WTC11 (cell line): ENCODE measurements around the gene GJC1. TPM values are rescaled to one million over a fixed set of nuclear protein-coding genes. Genes with fewer than 3 reads are reported as not detected.

Experiments used
- ATAC-seq: fragments of 200-7000 bp; cut with Tn5 transposase; 2 replicates; pipeline ENCODE4 v1.10.0; 2021; ENCODE audit warnings: mild to moderate bottlenecking, moderate library complexity
- CTCF ChIA-PET: fragments of 300-600 bp; sonication (Branson Sonifier 250); formaldehyde crosslinking; loops from one replicate; lab custom pipeline; 2021; ENCODE audit warnings: antibody characterized with exemption; lab: Charles Lee
- POLR2A ChIA-PET: fragments of 350-600 bp; sonication (Branson Sonifier 250); formaldehyde crosslinking; loops from one replicate; lab custom pipeline; 2021; ENCODE audit warnings: antibody characterized with exemption; lab: Charles Lee
- DNase-seq: peaks from one replicate; pipeline ENCODE4 v3.0.0; 2021; ENCODE audit warnings: low spot score
- H3K27ac Mint-ChIP-seq: 2 replicates; pipeline ENCODE4 v1.8.0; 2021; ENCODE audit warnings: mixed read lengths
- H3K27me3 Mint-ChIP-seq: 2 replicates; pipeline ENCODE4 v1.8.0; 2021; ENCODE audit warnings: low read depth, mild to moderate bottlenecking, moderate library complexity, mixed read lengths
- H3K36me3 Mint-ChIP-seq: 2 replicates; pipeline ENCODE4 v1.8.0; 2021; ENCODE audit warnings: mixed read lengths
- H3K4me1 Mint-ChIP-seq: 2 replicates; pipeline ENCODE4 v1.8.0; 2022; ENCODE audit warnings: mixed read lengths
- H3K4me3 Mint-ChIP-seq: 2 replicates; pipeline ENCODE4 v1.8.0; 2021; ENCODE audit warnings: mild to moderate bottlenecking, moderate library complexity, mixed read lengths
- H3K9me3 Mint-ChIP-seq: 2 replicates; pipeline ENCODE4 v1.8.0; 2021; ENCODE audit warnings: mixed read lengths
- AFF4 ChIP-seq: sonication (generic); formaldehyde crosslinking; IDR thresholded peaks from 2 replicates; pipeline ENCODE4 v1.8.1; 2023; ENCODE audit warnings: mild to moderate bottlenecking, missing genetic modification reagents, borderline replicate concordance
- CREM ChIP-seq: sonication (generic); formaldehyde crosslinking; IDR thresholded peaks from 2 replicates; pipeline ENCODE4 v1.8.1; 2022; ENCODE audit warnings: mild to moderate bottlenecking, missing genetic modification reagents, moderate library complexity
- CTCF ChIP-seq: fragments of 200-600 bp; IDR thresholded peaks from 2 replicates; pipeline ENCODE4 v1.8.0; 2022; ENCODE audit warnings: antibody characterized with exemption
- ESRRA ChIP-seq: sonication (generic); formaldehyde crosslinking; IDR thresholded peaks from 2 replicates; pipeline ENCODE4 v1.8.1; 2022; ENCODE audit warnings: mild to moderate bottlenecking, missing genetic modification reagents, borderline replicate concordance
- ETV6 ChIP-seq: sonication (generic); formaldehyde crosslinking; IDR thresholded peaks from 2 replicates; pipeline ENCODE4 v1.8.1; 2022; ENCODE audit warnings: mild to moderate bottlenecking, missing genetic modification reagents
- IRF1 ChIP-seq: sonication (generic); formaldehyde crosslinking; IDR thresholded peaks from 2 replicates; pipeline ENCODE4 v1.8.0; 2023; ENCODE audit warnings: missing genetic modification reagents
- MAX ChIP-seq: sonication (generic); formaldehyde crosslinking; IDR thresholded peaks from 2 replicates; pipeline ENCODE4 v1.8.0; 2022; ENCODE audit warnings: mild to moderate bottlenecking, missing genetic modification reagents
- RORB ChIP-seq: fragments of 250-450 bp; sonication (Bioruptor Pico); IDR thresholded peaks from 2 replicates; pipeline ENCODE4 v1.9.0; 2021; ENCODE audit warnings: mild to moderate bottlenecking
- STAT6 ChIP-seq: sonication (generic); formaldehyde crosslinking; conservative IDR thresholded peaks from 2 replicates; pipeline ENCODE4 v1.8.1; 2023; ENCODE audit warnings: mild to moderate bottlenecking, low read depth, missing genetic modification reagents, moderate library complexity
- TEAD1 ChIP-seq: sonication (generic); formaldehyde crosslinking; IDR thresholded peaks from 2 replicates; pipeline ENCODE4 v1.8.0; 2022; ENCODE audit warnings: mild to moderate bottlenecking, missing genetic modification reagents
- USF1 ChIP-seq: sonication (generic); formaldehyde crosslinking; IDR thresholded peaks from 2 replicates; pipeline ENCODE4 v1.8.0; 2022; ENCODE audit warnings: mild to moderate bottlenecking, missing genetic modification reagents
- USF2 ChIP-seq: sonication (generic); formaldehyde crosslinking; IDR thresholded peaks from 2 replicates; pipeline ENCODE4 v1.8.1; 2023; ENCODE audit warnings: mild to moderate bottlenecking, missing genetic modification reagents, moderate library complexity
- ZNF232 ChIP-seq: sonication (generic); formaldehyde crosslinking; IDR thresholded peaks from 2 replicates; pipeline ENCODE4 v1.8.0; 2022; ENCODE audit warnings: mild to moderate bottlenecking, missing genetic modification reagents
- ZNF423 ChIP-seq: fragments of 250-450 bp; sonication (Bioruptor Pico); IDR thresholded peaks from 2 replicates; pipeline ENCODE4 v2.1.2; 2022; ENCODE audit warnings: mild to moderate bottlenecking, moderate library complexity
- ZSCAN18 ChIP-seq: fragments of 250-450 bp; sonication (Bioruptor Pico); IDR thresholded peaks from 2 replicates; pipeline ENCODE4 v2.1.2; 2022; ENCODE audit warnings: mild to moderate bottlenecking, moderate library complexity
- total RNA-seq: library from RNA; stranded (reverse); gene quantifications from 3 replicates; pipeline ENCODE4 v1.2.3, GENCODE V29; 2021

GJC1 gene
- total RNA-seq, 1 experiment from 2014 or later, result 104 TPM

GRCh38 chr17:44769230-44769629 lies 60.9 kb downstream of the GJC1 start:
- ChIA-PET CTCF (interaction anchor here (3.1 kb wide), 1 partner anchor 11 kb away, joined by 11 read pairs; no protein-coding TSS in a partner anchor), POLR2A (interaction anchor here (1.2 kb wide), 1 partner anchor 60 kb away, joined by 4 read pairs; no protein-coding TSS in a partner anchor)
- Mint-ChIP-seq H3K4me1 (peaks cover 14% of the 10 kb centered on the region), H3K4me3 (no peak overlapping the region), H3K27me3 (0 out of 2 replicates have a peak, but pooled peaks cover 3% of the 10 kb centered on the region), H3K27ac (no peak overlapping the region), H3K9me3 (no peaks in the 10 kb centered on the region), H3K36me3 (no peaks in the 10 kb centered on the region)
- ATAC-seq (no peak), DNase-seq (no peak)
- TF ChIP-seq ZSCAN18 (no peak), STAT6 (CRISPR knock-in tag) (no peak), ZNF232 (no peak), ZNF423 (CRISPR knock-in tag) (no peak), TEAD1 (CRISPR knock-in tag) (no peak), AFF4 (no peak), MAX (no peak), CTCF (no peak), CREM (CRISPR knock-in tag) (no peak), RORB (CRISPR knock-in tag) (no peak), ETV6 (CRISPR knock-in tag) (no peak), USF1 (CRISPR knock-in tag) (no peak), USF2 (CRISPR knock-in tag) (no peak), IRF1 (CRISPR knock-in tag) (no peak), ESRRA (CRISPR knock-in tag) (no peak)
